CD1c-positive myeloid dendritic cell (primary cell): ENCODE data around the gene SERPINA10.
A peak's percentile ranks its signal among the peaks of the same experiment; 100 is the strongest.

Source experiments
- DNase-seq: peaks from one replicate; pipeline ENCODE4 v3.0.0-alpha.2; 2016; ENCODE audit errors: extremely low spot score

SERPINA10 gene

GRCh38 chr14:94292872-94293577 lies at the start of gene SERPINA10:
TSS of gene SERPINA10 (minus strand) at chr14:94293268. CDS start at chr14:94290593, 2,675 bp downstream.
- no peak for DNase-seq

- peak; percentile 67 for DNase-seq
Measured at GRCh38 chr14:94342334-94342934, 49.4 kb upstream of the SERPINA10 start.

- DNase-seq = peak; percentile 73
Measured at GRCh38 chr14:94341656-94342333, 48.7 kb upstream of the SERPINA10 start.

- DNase-seq = no peak
Measured at GRCh38 chr14:94340533-94340932, 47.5 kb upstream of the SERPINA10 start.

GRCh38 chr14:94338023-94338422 lies 45.0 kb upstream of the SERPINA10 start:
- DNase-seq = no peak

GRCh38 chr14:94337274-94337673 lies 44.2 kb upstream of the SERPINA10 start:
- DNase-seq = no peak

- DNase-seq = no peak
Measured at GRCh38 chr14:94334872-94335271, 41.8 kb upstream of the SERPINA10 start.

- no peak for DNase-seq
Measured at GRCh38 chr14:94332587-94332986, 39.5 kb upstream of the SERPINA10 start.

GRCh38 chr14:94332063-94332583 lies 39.1 kb upstream of the SERPINA10 start:
- no peak for DNase-seq

- DNase-seq = no peak
Measured at GRCh38 chr14:94331462-94331861, 38.4 kb upstream of the SERPINA10 start.

- no peak for DNase-seq
Measured at GRCh38 chr14:94330857-94331256, 37.8 kb upstream of the SERPINA10 start.

- no peak for DNase-seq
Measured at GRCh38 chr14:94330432-94330831, 37.4 kb upstream of the SERPINA10 start.

GRCh38 chr14:94329857-94330256 lies 36.8 kb upstream of the SERPINA10 start:
- no peak for DNase-seq

GRCh38 chr14:94328196-94328595 lies 35.1 kb upstream of the SERPINA10 start:
- DNase-seq = no peak

GRCh38 chr14:94322648-94323570 lies 29.8 kb upstream of the SERPINA10 start, which contains the start of gene SERPINA6:
TSS of gene SERPINA6 (minus strand) at chr14:94323336. CDS start at chr14:94314648, 8,688 bp downstream.
- DNase-seq = no peak

GRCh38 chr14:94321421-94322271 lies 28.6 kb upstream of the SERPINA10 start:
- no peak for DNase-seq

- DNase-seq = no peak
Measured at GRCh38 chr14:94320243-94320642, 27.2 kb upstream of the SERPINA10 start.

GRCh38 chr14:94317259-94317658 lies 24.2 kb upstream of the SERPINA10 start:
- no peak for DNase-seq

GRCh38 chr14:94316692-94317091 lies 23.6 kb upstream of the SERPINA10 start:
- DNase-seq = no peak

GRCh38 chr14:94314890-94315289 lies 21.8 kb upstream of the SERPINA10 start:
- DNase-seq = no peak
